COLO668 (cell line): ENCODE data around the gene NUBP1.

ENCODE experiments used
- DNase-seq: peaks from one replicate; lab custom pipeline; 2025; ENCODE audit not compliant: unreplicated experiment; lab: John Stamatoyannopoulos, UW

NUBP1 gene

DNA sequence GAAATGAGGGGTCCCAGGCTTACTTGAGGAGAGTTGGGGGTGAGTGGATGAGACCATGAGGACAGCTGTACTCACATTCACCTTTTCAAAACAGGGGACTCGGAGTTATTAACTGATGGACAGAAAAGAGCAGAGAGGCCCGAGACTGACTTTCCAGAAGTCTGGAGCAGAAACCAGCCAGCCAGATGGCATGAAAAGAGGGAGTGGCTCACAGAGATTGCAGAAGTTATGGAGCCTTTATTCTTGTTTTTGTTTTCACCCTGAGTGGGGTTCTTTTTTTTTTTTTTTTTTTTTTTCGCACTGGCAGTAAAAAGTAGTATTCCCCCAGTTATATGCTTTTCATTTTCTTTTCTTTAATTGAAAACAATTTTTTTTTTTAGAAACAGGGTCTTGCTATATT is 56.1 kb downstream of the NUBP1 start:
- DNase-seq = no peak

DNA sequence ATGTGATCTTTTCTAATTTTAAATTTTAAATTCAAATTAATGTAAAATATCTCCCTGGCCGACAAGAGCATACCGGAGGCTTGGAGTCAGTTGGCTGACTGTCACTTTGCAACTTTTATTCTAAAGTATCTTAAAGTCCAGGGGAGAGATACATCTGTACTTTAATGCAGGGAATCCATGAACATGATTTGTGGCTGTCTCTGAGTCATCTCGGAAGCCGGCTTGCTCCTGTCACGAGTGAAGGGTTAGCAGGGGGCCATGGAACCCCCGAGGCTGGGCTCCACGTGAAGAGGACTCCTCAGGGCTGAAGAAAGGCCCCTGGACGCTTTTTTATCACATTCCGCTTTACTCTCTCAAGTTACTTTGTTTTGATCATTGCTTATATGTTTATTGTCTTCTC is 61.7 kb downstream of the NUBP1 start:
- DNase-seq = no peak

DNA sequence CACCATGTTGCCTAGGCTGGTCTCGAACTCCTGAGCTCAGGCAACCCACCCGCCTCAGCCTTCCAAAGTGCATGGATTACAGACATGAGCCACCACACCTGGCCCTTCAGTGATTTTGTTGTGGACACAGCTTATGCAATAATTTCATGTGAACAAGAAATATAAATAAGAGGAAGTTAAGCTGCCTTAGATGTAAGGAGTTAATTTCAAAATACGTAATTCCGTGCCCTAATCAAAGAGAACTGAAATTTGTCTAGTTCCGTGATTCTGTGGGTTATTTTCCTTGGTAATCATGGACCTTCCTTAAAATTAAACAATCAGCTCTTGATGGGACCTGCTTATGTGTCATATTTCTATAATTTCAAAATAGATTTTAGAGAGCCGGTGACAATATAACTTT is 63.1 kb downstream of the NUBP1 start:
- DNase-seq = no peak

DNA sequence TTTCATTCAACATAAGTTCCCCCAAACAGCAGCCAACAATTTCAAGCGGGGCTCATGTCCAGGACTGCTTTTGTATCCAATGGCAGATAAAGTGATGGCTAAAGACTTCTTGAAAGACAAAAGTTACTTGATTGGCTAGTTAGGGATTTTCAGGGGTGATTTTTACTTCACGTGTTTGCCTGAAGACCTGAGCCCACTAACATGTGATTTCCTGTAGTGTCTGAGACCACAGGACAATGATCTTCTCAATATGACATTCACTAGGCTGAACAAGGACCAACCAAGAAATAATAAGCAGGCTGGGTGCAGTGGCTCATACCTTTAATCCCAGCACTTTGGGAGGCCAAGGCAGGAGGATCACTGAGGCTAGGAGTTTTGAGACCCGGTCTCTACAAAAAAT is 64.6 kb downstream of the NUBP1 start:
- DNase-seq = no peak

DNA sequence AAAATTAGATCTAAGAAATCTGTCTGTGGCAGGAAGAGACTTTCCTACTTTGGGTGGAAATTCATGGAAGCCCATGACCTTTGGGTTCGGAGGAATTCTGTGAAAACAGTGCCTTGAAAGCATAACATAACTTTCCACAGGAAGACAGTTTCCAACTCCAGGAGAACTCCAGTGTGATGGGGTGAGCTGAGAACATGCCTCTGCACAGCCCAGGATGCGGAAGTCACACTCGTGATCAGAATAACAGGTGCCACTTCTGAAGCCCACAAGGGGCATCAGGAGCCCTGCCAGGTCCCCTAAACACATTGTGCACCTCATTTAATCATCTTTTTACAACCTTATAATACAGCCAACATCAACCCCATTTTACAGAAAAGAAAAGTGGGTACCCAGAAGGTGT is 65.2 kb downstream of the NUBP1 start:
- DNase-seq = no peak

DNA sequence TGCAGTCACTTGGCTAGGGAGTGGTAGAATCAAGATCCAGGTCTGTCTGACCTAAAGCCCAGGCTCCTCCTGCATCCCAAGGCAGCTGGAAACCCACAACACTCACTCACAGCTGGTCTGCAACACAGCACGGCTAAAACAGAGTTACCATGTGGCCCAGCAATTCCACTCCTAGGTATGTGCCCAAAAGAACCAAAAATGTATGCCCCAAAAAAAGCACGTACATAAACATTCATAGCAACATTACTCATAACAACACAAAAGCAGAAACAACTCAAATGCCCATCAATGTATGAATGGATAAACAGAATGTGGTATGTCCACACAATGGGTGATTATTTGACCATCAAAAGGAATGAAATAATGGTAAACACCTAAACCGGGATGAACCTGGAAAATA is 66.1 kb downstream of the NUBP1 start:
- DNase-seq = no peak

DNA sequence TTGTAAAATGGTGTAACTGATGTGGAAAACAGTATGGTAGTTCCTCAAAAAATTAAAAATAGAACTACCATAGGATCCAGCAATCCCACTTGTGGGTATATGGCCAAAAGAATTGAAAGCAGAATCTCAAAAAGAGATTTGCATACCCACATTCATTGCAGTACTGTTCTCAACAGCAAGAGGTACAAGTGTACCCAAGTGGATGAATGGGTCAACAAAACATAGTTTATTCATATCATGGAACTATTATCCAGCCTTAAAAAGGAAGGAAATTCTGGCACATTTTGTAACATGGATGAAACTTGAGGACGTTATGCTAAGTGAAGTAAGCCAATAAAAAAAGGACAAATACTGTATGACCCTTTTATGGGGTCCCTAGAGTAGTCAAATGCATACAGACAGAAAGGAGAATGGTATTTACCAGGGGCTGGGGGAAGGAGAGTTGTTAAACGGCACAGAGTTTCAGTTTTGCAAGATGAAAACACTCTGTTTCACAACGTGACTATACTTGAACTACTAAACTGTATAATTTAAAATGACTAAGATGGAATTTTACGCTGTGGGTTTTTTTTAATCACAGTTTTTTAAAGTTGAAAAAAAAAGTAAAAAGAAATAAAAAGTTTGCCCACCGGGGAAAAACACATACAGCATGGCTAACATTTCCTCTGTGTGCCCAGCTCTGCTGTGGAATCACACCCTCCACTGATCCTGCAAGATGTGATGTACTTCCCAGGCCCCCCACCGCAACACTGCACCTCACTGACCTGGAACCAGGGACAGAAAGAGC is 68.9 kb downstream of the NUBP1 start:
- DNase-seq = no peak

DNA sequence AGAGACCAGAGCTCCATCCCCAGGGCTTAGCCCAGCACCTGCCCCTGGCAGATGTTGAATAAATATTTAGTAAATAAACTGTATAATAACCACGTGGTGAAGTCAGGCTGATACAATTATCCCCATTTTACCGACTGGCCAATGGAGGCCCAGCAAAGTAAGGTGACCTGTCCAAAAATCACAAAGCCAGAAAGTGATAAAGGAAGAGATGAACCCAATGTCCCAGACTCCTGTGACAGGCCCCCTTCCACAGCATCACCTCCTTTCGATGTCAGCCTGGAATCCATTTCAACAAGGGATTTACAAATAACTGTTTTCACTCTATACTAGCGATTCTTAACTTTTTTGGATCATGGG is 69.4 kb downstream of the NUBP1 start:
- DNase-seq = no peak

DNA sequence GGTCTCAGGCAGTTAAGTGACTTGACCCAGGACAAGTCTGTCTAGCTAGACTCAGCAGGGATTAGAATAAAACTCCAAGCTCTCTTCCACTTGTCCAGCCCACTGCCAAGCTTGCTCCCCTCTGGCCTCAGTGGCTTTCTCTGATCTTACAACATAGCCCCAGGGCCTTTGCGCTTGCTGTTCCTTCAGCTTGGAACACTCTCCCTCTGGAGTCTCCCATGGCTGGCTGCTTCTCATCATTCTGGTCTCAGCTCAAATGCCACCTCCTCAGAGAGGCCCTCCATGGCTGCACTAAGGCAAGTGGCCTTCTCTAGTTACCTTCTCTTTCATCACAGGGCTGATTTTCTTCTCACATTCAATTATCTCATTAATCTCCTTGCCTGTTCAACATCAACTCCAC is 73.9 kb downstream of the NUBP1 start:
- no peak for DNase-seq

DNA sequence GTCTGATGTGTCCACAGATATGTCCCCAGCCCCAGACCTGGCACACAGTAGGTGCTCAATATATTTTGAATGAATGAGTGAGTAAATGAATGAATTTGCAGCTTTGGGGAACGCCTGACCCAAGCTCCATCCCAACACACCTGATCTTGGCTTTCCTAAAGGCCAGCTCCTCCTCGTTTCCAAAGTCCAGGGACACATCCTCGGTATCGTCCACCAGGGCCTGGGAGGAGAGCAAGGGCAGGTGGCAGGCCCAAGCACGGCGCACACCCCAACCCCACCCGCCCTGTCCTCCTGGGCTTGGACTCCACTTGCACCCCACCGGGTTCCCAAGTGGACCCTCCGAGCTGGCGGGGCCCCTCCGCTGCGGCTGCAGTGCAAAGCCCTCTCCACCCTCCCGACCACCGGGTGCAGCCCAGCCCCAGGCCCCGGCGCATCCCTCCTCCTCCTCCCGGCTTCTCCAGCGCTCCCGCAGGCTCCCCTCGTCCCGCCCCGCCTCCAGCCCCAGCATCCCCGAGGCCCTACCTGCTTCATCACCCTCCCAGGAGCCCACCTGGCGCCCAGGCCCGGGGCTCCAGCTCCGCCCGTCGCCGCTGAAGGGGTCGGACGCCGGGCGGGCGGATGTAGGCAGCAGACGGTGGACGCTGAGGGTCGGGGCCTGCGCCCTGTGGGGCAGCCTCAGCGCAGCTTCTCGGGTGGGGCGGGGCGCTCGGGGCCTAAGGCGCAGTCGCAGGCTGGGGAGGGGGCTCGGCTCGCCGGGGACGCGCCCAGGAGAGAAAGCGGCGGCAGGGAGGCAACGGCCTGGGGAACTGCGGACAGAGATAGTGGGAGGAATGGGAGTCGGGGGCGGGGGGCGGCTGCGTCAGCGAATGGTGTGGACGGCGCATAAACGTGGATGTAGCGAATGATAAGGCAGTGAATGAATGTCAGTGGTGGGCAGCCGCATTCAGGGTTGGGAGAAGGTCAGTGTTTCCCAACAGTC is 74.6 kb downstream of the NUBP1 start, which contains the start of gene TVP23A:
Gene TVP23A, minus strand, starts transcription at position 832 of the 979 bp plus-strand sequence. Its CDS starts 301 bp downstream, at position 531.
- no peak for DNase-seq
